ENCODE measurements around the gene DSN1.

GRCh38 chr20:36703530-36703929, 70.0 kb downstream of the DSN1 start:
- TF ChIP-seq CTCF (IDR thresholded peaks at IDR 0.05) = no peak
- TF ChIP-seq POLR2A (IDR thresholded peaks at IDR 0.05) = no peak
